ENCODE data around the gene WASHC4.
A peak's percentile ranks its signal among the peaks of the same experiment; 100 is the strongest.

Gene WASHC4

GRCh38 chr12:105106621-105107020, 910 bp upstream of the WASHC4 start:
- H3K9me3 ChIP-seq (ENCODE audit: control insufficient read depth, insufficient read depth, low read length), result peaks cover 4% of the 10 kb centered on the region; the same call in 1 of the 2 replicates
- H3K27me3 ChIP-seq (ENCODE audit: control insufficient read depth, low read length), result no peaks in the 10 kb centered on the region
- 0 out of 2 replicates have a peak, but pooled peaks cover 3% of the 10 kb centered on the region for H3F3A ChIP-seq (ENCODE audit: control insufficient read depth, insufficient read depth)
- H3K4me1 ChIP-seq (ENCODE audit: control insufficient read depth, low read length), result peaks cover 29% of the 10 kb centered on the region
- H3K27ac ChIP-seq (ENCODE audit: low read depth, low read length), result no peak overlapping the region
- H3K4me3 ChIP-seq (ENCODE audit: low read length), result peak overlapping the region; percentile 85
- no peaks in the 10 kb centered on the region for H3K9me2 ChIP-seq (replicated peaks; ENCODE audit: control insufficient read depth, low read length)
- H4K20me1 ChIP-seq (ENCODE audit: control insufficient read depth, insufficient read depth, low read depth, low read length), result peaks cover 13% of the 10 kb centered on the region; the same call in 1 of the 2 replicates
- TF ChIP-seq CTCF (IDR thresholded peaks at IDR 0.05; ENCODE audit: low read depth, low read length, poor library complexity, severe bottlenecking) (no peak), EZH2phosphoT487 (IDR thresholded peaks at IDR 0.05; ENCODE audit: borderline replicate concordance, low read length) (no peak)
- peak overlapping the region; percentile 74 for H3K4me2 ChIP-seq (ENCODE audit: low read length)
- peaks cover 37% of the 10 kb centered on the region for H3K36me3 ChIP-seq (ENCODE audit: control insufficient read depth, low read length)
- H3K79me2 ChIP-seq (ENCODE audit: control insufficient read depth, low read length), result peaks cover 40% of the 10 kb centered on the region

- Histone ChIP-seq H3K4me2 (ENCODE audit: low read length) (peak overlapping the region; percentile 74), H3K4me1 (ENCODE audit: control insufficient read depth, low read length) (peaks cover 34% of the 10 kb centered on the region), H3K27me3 (ENCODE audit: control insufficient read depth, low read length) (no peaks in the 10 kb centered on the region), H3F3A (ENCODE audit: control insufficient read depth, insufficient read depth) (0 out of 2 replicates have a peak, but pooled peaks cover 3% of the 10 kb centered on the region), H3K9me2 (replicated peaks; ENCODE audit: control insufficient read depth, low read length) (no peaks in the 10 kb centered on the region), H4K20me1 (ENCODE audit: control insufficient read depth, insufficient read depth, low read depth, low read length) (peaks cover 13% of the 10 kb centered on the region; the same call in 1 of the 2 replicates), H3K79me2 (ENCODE audit: control insufficient read depth, low read length) (peaks cover 46% of the 10 kb centered on the region), H3K36me3 (ENCODE audit: control insufficient read depth, low read length) (peaks cover 42% of the 10 kb centered on the region), H3K9me3 (ENCODE audit: control insufficient read depth, insufficient read depth, low read length) (peaks cover 7% of the 10 kb centered on the region), H3K4me3 (ENCODE audit: low read length) (peak overlapping the region; percentile 85), H3K27ac (ENCODE audit: low read depth, low read length) (peak overlapping the region; percentile 87)
- no peak for TF ChIP-seq EZH2phosphoT487 (IDR thresholded peaks at IDR 0.05; ENCODE audit: borderline replicate concordance, low read length)
- TF ChIP-seq CTCF (IDR thresholded peaks at IDR 0.05; ENCODE audit: low read depth, low read length, poor library complexity, severe bottlenecking), result no peak
Measured at GRCh38 chr12:105107171-105107493, 399 bp upstream of the WASHC4 start.

- H3K4me3 ChIP-seq (ENCODE audit: low read length), result peak overlapping the region; percentile 85
- 0 out of 2 replicates have a peak, but pooled peaks cover 3% of the 10 kb centered on the region for H3F3A ChIP-seq (ENCODE audit: control insufficient read depth, insufficient read depth)
- H3K27me3 ChIP-seq (ENCODE audit: control insufficient read depth, low read length), result no peaks in the 10 kb centered on the region
- TF ChIP-seq EZH2phosphoT487 (IDR thresholded peaks at IDR 0.05; ENCODE audit: borderline replicate concordance, low read length), result no peak
- no peak for TF ChIP-seq CTCF (IDR thresholded peaks at IDR 0.05; ENCODE audit: low read depth, low read length, poor library complexity, severe bottlenecking)
- no peaks in the 10 kb centered on the region for H3K9me2 ChIP-seq (replicated peaks; ENCODE audit: control insufficient read depth, low read length)
- peaks cover 71% of the 10 kb centered on the region for H3K79me2 ChIP-seq (ENCODE audit: control insufficient read depth, low read length)
- peaks cover 21% of the 10 kb centered on the region for H4K20me1 ChIP-seq (ENCODE audit: control insufficient read depth, insufficient read depth, low read depth, low read length)
- peak overlapping the region; percentile 74 for H3K4me2 ChIP-seq (ENCODE audit: low read length)
- peak overlapping the region; percentile 87 for H3K27ac ChIP-seq (ENCODE audit: low read depth, low read length)
- peaks cover 67% of the 10 kb centered on the region for H3K36me3 ChIP-seq (ENCODE audit: control insufficient read depth, low read length)
- H3K9me3 ChIP-seq (ENCODE audit: control insufficient read depth, insufficient read depth, low read length), result peaks cover 6% of the 10 kb centered on the region
- H3K4me1 ChIP-seq (ENCODE audit: control insufficient read depth, low read length), result peaks cover 46% of the 10 kb centered on the region
Measured at GRCh38 chr12:105109465-105110212, 2.1 kb downstream of the WASHC4 start.
